HUES48 (cell line): ENCODE measurements around the gene DEUP1.

Experiments
- H3K27ac ChIP-seq: one replicate; pipeline ENCODE4 v1.7.0; 2013; ENCODE audit warnings: low read depth, low read length, inconsistent platforms
- H3K27me3 ChIP-seq: 2 replicates; pipeline ENCODE4 v1.6.1; 2013; ENCODE audit warnings: mild to moderate bottlenecking, low read length; ENCODE audit not compliant: control insufficient read depth, insufficient read depth
- H3K36me3 ChIP-seq: 2 replicates; pipeline ENCODE4 v1.6.1; 2013; ENCODE audit warnings: low read length; ENCODE audit not compliant: control insufficient read depth, insufficient read depth
- H3K4me1 ChIP-seq: 2 replicates; pipeline ENCODE4 v1.6.1; 2013; ENCODE audit warnings: mild to moderate bottlenecking, low read length; ENCODE audit not compliant: control insufficient read depth, insufficient read depth
- H3K4me3 ChIP-seq: 2 replicates; pipeline ENCODE4 v1.5.1; 2013; ENCODE audit warnings: mild to moderate bottlenecking, low read depth, low read length
- H3K9ac ChIP-seq: 2 replicates; pipeline ENCODE4 v1.6.1; 2013; ENCODE audit warnings: mild to moderate bottlenecking, low read depth, low read length, moderate library complexity
- H3K9me3 ChIP-seq: 2 replicates; pipeline ENCODE4 v1.6.1; 2013; ENCODE audit warnings: low read length; ENCODE audit not compliant: control insufficient read depth, insufficient read depth

The DEUP1 gene

GRCh38 chr11:93319224-93319839, 11.2 kb upstream of the DEUP1 start:
- H3K36me3 ChIP-seq: no peaks in the 10 kb centered on the region
- no peak overlapping the region for H3K9ac ChIP-seq
- H3K4me3 ChIP-seq: no peak overlapping the region
- H3K27ac ChIP-seq: no peak overlapping the region
- no peaks in the 10 kb centered on the region for H3K27me3 ChIP-seq
- peaks cover 4% of the 10 kb centered on the region for H3K9me3 ChIP-seq
- H3K4me1 ChIP-seq: no peaks in the 10 kb centered on the region

GRCh38 chr11:93320230-93320629, 10.3 kb upstream of the DEUP1 start:
- no peaks in the 10 kb centered on the region for H3K36me3 ChIP-seq
- peaks cover 2% of the 10 kb centered on the region for H3K9me3 ChIP-seq
- H3K27ac ChIP-seq: no peak overlapping the region

GRCh38 chr11:93322207-93322606, 8.3 kb upstream of the DEUP1 start:
- Histone ChIP-seq H3K27me3 (no peaks in the 10 kb centered on the region), H3K9me3 (no peaks in the 10 kb centered on the region; the same call in 1 of the 2 replicates), H3K36me3 (no peaks in the 10 kb centered on the region), H3K4me3 (no peak overlapping the region), H3K4me1 (no peaks in the 10 kb centered on the region), H3K27ac (no peak overlapping the region), H3K9ac (no peak overlapping the region)

More at GRCh38 chr11:93320230-93320629, 10.3 kb upstream of the DEUP1 start:
- H3K9ac ChIP-seq: no peak overlapping the region
- no peaks in the 10 kb centered on the region for H3K4me1 ChIP-seq
- no peaks in the 10 kb centered on the region for H3K27me3 ChIP-seq
- H3K4me3 ChIP-seq: no peak overlapping the region

- Histone ChIP-seq H3K4me1 (no peaks in the 10 kb centered on the region), H3K27ac (no peak overlapping the region), H3K4me3 (no peak overlapping the region), H3K9ac (no peak overlapping the region), H3K27me3 (no peaks in the 10 kb centered on the region), H3K36me3 (no peaks in the 10 kb centered on the region), H3K9me3 (no peaks in the 10 kb centered on the region; the same call in 1 of the 2 replicates)
Observed at GRCh38 chr11:93323747-93324146, 6.8 kb upstream of the DEUP1 start.

- Histone ChIP-seq H3K4me3 (no peak overlapping the region), H3K27ac (no peak overlapping the region), H3K4me1 (no peaks in the 10 kb centered on the region), H3K9ac (no peak overlapping the region), H3K27me3 (peaks cover 6% of the 10 kb centered on the region), H3K36me3 (no peaks in the 10 kb centered on the region), H3K9me3 (no peaks in the 10 kb centered on the region; the same call in 1 of the 2 replicates)
Observed at GRCh38 chr11:93324500-93324899, 6.0 kb upstream of the DEUP1 start.

GRCh38 chr11:93326681-93327080, 3.9 kb upstream of the DEUP1 start:
- H3K4me3 ChIP-seq: no peak overlapping the region
- no peaks in the 10 kb centered on the region for H3K36me3 ChIP-seq
- no peaks in the 10 kb centered on the region for H3K4me1 ChIP-seq
- no peaks in the 10 kb centered on the region for H3K9me3 ChIP-seq
- peaks cover 25% of the 10 kb centered on the region for H3K27me3 ChIP-seq
- H3K27ac ChIP-seq: no peak overlapping the region
- H3K9ac ChIP-seq: no peak overlapping the region

GRCh38 chr11:93329936-93330445, 551 bp upstream of the DEUP1 start:
- Histone ChIP-seq H3K4me3 (peak overlapping the region; percentile 66), H3K4me1 (no peaks in the 10 kb centered on the region), H3K9ac (no peak overlapping the region), H3K27ac (no peak overlapping the region), H3K27me3 (peaks cover 25% of the 10 kb centered on the region), H3K36me3 (no peaks in the 10 kb centered on the region), H3K9me3 (no peaks in the 10 kb centered on the region)

- Histone ChIP-seq H3K27me3 (no peaks in the 10 kb centered on the region), H3K9ac (no peak overlapping the region), H3K9me3 (no peaks in the 10 kb centered on the region), H3K27ac (no peak overlapping the region), H3K4me1 (0 out of 2 replicates have a peak, but pooled peaks cover 4% of the 10 kb centered on the region), H3K4me3 (no peak overlapping the region), H3K36me3 (no peaks in the 10 kb centered on the region)
Observed at GRCh38 chr11:93340223-93340622, 9.7 kb downstream of the DEUP1 start.

GRCh38 chr11:93344855-93345333, 14.4 kb downstream of the DEUP1 start:
- no peak overlapping the region for H3K9ac ChIP-seq
- no peaks in the 10 kb centered on the region for H3K36me3 ChIP-seq
- H3K9me3 ChIP-seq: no peaks in the 10 kb centered on the region
- H3K27ac ChIP-seq: no peak overlapping the region
- H3K4me3 ChIP-seq: no peak overlapping the region
- H3K4me1 ChIP-seq: peaks cover 17% of the 10 kb centered on the region
- no peaks in the 10 kb centered on the region for H3K27me3 ChIP-seq

GRCh38 chr11:93348930-93349329, 18.4 kb downstream of the DEUP1 start:
- Histone ChIP-seq H3K36me3 (no peaks in the 10 kb centered on the region), H3K4me3 (peak overlapping the region; percentile 40; the same call in 1 of the 2 replicates), H3K9me3 (peaks cover 5% of the 10 kb centered on the region; the same call in 1 of the 2 replicates), H3K27me3 (no peaks in the 10 kb centered on the region), H3K9ac (no peak overlapping the region), H3K4me1 (peaks cover 19% of the 10 kb centered on the region), H3K27ac (peak overlapping the region; percentile 6)

GRCh38 chr11:93350835-93351234, 20.3 kb downstream of the DEUP1 start:
- Histone ChIP-seq H3K4me1 (peaks cover 19% of the 10 kb centered on the region), H3K27ac (no peak overlapping the region), H3K4me3 (no peak overlapping the region), H3K9ac (no peak overlapping the region), H3K36me3 (no peaks in the 10 kb centered on the region), H3K9me3 (peaks cover 9% of the 10 kb centered on the region; the same call in 1 of the 2 replicates), H3K27me3 (no peaks in the 10 kb centered on the region)
